ENCODE data around the gene CIAO2A.
"Not testable (repeated sequence)": the region's sequence is repeated elsewhere in the genome, so short reads cannot be mapped to it uniquely, and the experiment has no call there.

CIAO2A gene

GRCh38 chr15:64093627-64094417, at the start of gene CIAO2A:
CIAO2A (minus strand) TSS chr15:64093838; CDS start chr15:64093768, 70 bp downstream.
- DNase-seq = peak; percentile 99

DNA sequence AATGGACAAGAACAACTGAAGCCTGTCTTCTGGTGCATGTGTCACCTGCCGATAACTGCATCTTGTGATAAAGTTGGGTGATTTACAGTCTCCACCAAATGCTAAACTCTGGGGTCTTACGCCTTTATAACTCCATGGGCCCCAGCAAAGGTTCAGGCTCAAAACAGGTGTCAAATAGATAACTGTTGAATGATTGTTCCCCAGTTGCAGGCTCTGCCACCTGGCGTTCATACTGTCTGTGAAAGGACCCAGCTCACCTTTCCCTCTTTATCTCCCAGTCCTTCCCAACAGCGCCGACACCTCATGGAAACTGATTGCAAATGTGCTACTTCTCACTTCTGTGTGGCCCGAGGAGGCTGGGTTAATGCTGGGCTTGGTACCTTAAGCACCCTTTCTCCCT, 49.6 kb upstream of the CIAO2A start:
- DNase-seq = no peak

DNA sequence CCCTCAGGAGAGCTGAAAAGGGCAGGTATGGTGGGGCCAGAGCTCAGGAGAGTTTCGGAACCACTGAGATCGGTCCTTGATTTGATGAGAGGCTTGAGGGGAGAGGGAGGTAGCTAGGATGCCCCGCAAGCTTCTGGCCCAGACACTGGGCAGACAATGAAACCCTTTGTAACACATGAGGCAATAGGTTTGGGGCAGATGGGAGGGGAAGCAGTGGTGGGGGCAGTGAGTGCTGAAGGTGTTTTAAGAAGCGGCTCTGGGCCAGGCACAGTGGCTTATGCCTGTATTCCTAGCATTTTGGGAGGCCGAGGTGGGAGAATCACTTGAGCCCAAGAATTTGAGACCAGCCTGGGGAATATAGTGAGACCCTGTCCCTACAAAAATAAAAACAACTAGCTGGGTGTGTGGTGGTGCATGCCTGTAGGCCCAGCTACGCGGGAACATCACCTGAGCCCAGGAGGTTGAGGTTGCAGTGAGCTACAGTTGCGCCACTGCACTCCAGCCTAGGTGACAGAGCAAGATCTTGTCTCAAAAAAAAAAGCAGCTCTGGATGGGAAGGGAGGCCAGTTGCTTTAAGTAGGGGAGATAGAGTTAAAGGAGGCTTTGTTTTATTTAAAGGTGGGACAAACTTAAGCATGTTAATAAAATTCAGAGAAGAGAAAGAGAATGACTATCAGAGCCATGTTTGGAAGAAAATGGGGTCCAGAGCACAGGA, 48.3 kb upstream of the CIAO2A start:
- no peak for DNase-seq

DNA sequence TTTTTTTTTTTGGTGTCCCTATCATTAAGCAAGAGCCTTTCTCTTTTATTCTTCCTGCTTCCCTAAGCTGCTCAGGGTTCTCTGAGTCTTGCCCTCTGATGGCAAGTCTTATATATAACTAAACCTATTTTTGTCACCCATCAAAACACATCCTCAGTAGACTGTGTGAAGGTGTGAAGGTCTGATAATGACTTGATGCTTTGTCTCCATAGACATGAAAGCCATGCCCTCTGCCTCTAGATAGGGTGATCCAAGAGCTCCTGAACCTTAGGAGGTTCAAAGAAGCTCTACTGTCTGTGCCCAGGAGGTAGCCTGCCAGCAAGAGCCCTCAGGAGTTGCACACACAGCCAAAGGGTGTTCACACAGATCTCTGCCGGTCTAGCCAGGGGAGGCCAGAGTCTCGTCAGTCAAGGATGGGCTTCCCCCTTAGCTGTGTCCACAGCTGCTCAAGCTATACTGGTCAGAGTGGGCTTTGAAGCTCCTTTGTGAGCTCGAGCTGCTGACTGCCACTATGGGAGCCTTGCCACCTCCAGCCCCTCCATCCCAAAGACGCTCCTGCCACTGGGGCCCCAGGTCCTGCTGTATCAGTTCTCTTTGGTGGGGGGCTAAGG, 44.8 kb upstream of the CIAO2A start:
- DNase-seq = no peak

DNA sequence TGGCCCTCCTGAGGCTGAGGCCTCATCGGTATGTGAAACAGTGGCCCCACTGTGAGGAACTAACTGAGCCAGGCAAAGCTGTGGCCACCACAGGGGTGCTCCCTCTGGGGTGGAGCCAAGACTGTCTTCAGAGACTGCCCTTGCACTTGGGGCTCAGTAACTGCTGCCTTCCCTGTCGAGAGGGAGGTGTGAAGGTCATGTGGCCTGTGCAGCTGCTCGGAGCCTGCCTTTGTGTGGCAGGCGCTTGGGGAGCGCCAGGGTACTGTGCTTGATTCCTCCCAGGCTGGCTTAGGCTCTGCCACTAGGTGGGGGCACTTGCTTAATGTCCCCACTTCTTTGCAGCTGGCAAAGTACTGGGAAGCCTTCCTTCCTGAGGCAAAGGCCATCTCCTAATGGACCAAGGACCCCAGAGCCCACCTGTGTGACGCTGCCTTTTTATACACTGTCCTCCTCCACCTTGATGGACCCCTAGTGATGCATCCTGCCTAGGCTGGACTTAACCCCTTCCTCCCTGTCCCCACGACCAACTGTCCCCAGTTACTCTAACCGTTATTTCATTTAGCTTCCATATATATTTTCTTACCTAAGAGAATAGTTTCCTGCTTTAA, 43.7 kb upstream of the CIAO2A start:
- no peak for DNase-seq

DNA sequence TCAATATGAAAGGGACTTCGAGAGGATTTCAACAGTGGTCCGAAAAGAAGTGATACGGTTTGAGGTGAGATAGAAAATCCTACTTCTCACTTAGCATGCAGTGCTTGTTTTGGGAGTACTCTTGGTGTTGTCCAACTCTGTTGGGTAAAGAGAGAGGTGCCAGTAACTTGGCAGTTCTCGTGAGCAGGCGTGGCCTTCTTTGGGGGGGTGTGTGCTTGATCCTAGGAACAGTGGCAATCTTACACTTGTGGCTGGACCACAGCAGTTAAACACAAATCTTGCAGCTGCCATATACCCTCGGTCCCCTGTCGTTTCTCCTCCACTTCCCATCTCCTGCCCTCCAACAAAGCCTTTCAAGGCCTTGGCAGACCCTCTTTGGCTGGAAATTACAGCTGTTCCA, 42.7 kb upstream of the CIAO2A start:
- DNase-seq = no peak

DNA sequence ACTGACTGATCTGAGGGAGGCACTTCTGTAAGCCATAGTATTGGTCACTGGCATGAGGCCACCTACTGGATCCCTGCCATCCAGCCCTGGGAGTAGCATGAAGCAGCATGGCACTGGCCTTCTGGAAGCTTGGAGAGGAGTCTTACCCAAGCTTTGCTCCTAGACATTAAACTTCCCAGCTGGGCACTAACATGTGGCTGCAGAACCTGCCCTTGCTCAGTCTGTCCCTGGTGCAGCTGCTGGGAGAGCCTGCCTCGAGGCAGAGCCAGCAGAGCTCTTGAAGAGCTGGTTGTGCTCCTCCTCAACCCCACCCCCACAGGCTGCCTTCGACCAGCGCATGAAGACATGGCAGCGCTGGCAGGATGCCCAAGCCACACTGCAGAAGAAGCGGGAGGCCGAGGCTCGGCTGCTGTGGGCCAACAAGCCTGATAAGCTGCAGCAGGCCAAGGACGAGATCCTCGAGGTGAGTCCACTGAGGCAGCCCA, 40.7 kb upstream of the CIAO2A start:
- DNase-seq = peak; percentile 25

DNA sequence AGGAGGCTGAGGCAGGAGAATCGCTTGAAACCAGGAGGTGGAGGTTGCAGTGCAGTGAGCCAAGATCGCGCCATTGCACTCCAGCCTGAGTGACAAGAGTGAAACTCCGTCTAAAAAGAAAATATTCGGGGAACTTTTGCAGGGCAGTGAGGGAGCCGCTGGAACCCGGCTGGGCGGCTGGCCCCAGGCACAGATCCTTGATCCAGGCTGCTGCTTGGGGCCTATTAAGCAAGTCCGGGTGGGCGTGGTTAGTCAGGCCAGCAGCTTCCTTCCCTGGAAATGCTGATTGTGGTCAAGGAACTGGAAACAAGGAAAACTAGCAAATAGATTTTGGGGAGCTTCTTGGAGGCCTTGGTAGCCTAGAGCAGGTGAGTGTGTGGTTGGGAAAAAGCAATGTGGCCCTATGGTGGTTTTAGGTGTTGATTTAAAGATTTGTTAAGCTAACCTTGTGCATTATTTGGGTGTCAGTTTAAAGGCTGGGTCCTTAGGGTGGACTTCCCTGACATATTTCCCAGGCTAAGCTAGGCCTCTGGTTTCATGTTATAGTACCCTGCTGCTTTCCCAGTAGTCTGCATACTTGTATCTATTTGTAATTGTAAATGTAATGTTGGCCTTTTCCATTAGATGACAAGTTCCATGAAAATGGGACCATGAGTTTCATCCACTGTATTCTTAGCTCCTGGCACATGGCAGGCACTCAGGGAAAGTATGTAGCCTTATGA, 40.1 kb upstream of the CIAO2A start:
- DNase-seq = no peak

GRCh38 chr15:64132217-64132616, 38.6 kb upstream of the CIAO2A start:
- no peak for DNase-seq

GRCh38 chr15:64131547-64131946, 37.9 kb upstream of the CIAO2A start:
- no peak for DNase-seq

GRCh38 chr15:64130159-64130558, 36.5 kb upstream of the CIAO2A start:
- DNase-seq = no peak

DNA sequence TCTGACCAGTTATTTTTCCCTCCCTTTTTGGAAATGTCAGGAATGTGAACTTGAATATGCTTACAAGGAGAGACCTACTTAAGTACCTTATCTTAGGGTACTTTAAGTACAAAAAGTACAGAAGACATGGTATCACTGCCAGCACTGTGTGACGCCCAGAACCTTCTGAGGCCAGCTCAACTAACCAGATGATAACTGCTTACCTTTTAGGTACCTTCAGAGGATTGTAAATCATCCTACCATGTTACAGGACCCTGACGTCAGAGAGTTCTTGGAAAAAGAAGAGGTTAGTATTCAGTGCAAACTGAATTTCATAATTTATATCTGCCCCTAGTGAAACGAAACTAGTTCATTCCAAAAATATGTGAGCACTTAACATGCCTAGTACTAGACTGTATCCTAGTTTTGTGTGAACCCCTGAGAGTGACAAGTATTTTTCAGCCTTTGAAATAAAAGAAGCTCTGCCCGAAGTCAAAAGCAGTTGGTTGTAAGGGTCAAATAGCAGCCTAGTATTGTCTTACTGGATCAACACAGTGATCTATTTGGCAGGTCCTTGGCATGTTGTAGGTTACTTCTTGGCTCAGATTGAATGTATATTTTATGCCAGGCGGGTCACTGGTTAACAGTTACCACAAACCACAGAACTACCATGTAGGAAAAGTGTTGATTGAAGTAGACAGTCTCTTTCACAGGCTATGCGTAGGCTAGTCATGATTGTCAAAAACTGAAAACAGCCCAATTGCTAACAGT, 34.1 kb upstream of the CIAO2A start:
- no peak for DNase-seq

- no peak for DNase-seq
Measured at GRCh38 chr15:64125978-64126377, 32.3 kb upstream of the CIAO2A start.

DNA sequence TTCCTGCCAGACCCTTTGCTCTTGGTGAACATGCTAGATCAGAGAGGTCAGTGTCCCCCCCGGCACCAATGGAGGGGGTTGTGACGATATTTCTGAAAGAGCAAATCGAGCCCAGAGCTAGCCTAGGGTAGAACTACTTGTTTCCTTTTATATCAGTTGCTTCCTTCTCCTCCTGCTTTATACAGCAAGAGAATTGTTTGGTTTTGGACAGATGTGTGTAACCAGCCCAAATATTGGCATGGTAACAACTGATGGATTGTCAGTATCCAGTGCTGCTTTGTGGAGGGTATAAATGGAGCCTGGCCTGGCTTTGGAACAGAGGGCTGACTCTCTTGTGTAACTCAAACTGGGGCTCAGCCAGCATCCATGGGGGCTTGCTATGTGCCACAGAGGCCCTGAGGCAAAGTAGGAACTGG, 29.3 kb upstream of the CIAO2A start:
- no peak for DNase-seq

DNA sequence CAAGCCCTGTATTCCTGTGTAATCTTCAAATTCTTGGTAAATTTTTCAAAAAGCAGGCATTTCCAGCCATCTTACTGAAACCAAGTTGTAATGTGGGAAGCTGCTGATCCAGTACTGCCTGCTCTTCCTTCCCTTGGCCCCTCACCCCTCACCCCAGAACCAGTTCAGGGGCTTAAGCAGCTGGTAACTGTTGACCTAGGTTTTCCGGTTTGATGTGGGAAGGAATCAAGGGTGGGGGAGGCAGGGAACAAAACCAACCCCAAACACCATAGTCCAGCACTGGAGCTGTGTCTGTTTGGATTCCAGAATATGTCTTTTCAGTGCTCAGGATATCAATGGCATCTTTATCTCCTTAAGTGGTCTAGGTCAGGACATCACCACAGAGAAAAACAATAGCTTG, 28.8 kb upstream of the CIAO2A start:
- no peak for DNase-seq

- DNase-seq = no peak
Measured at GRCh38 chr15:64121614-64122013, 28.0 kb upstream of the CIAO2A start.

- not testable (repeated sequence) for DNase-seq
Measured at GRCh38 chr15:64120322-64120721, 26.7 kb upstream of the CIAO2A start.

- DNase-seq = no peak
Measured at GRCh38 chr15:64117759-64118487, 24.3 kb upstream of the CIAO2A start.

DNA sequence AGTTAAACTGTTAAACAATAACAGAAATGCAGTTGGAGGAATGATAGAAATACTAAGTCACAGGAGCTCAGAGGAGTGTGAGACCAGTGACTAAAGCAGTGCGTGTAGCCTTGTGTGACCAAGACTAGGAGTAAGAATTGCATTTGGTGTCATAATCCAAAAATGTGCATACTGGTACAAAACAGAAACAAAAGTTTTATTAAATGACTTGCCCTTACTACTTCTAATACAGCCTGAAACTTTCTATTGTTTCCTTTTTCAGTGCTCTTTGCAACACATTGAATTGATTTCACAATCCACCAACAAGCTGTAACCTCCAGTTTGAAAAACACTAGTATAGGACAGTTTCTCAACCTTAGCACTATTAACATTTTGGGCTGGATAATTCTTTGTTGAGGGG, 19.3 kb upstream of the CIAO2A start:
- no peak for DNase-seq

DNA sequence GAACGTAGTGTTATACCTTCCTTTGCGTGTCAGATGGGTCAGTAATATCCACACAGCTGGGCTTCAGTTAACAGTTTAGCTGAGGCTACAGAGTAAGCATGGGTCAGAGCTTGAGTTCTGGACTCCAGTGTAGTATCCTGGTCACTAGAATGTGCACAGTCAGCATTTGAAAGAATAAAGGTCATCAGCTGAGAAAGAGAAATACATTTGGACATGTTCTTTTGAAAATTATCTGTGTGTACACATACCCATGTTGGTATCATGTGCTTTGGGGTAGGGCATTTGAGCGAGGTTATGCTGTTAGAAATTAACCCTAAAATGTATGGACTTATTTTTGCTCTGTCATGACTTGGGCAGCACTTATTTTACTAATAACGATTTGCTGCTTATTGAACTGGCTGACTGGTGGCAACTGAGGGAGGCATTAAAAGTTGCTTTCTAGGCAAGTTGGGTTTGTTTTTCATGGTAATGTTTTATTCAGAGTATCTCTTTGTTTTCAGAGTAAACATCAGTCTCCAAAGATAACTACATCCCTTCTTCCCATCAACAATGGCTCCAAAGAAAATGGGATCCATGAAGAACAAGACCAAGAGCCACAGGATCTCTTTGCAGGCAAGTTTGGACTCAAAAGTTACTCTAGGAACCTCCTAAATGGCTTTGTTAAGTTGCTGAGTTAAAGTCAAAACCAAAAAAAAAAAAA, 18.6 kb upstream of the CIAO2A start:
- DNase-seq = no peak

GRCh38 chr15:64111679-64112050, 18.0 kb upstream of the CIAO2A start:
- no peak for DNase-seq
